GM19452 (cell line): ENCODE measurements around the gene CEP250.
A peak's percentile ranks its signal among the peaks of the same experiment; 100 is the strongest.
"Not testable (repeated sequence)": the region's sequence is repeated elsewhere in the genome, so short reads cannot be mapped to it uniquely, and the experiment has no call there.

Experiments used
- ATAC-seq: cut with Tn5 transposase; IDR thresholded peaks from one replicate; pipeline ENCODE4 v1.9.1; 2021; ENCODE audit not compliant: unreplicated experiment

Gene CEP250

GRCh38 chr20:35523298-35523888 lies 68.0 kb downstream of the CEP250 start:
- ATAC-seq, result no peak

- ATAC-seq, result no peak
These were observed 70.2 kb downstream of the CEP250 start for GRCh38 chr20:35525639-35526038.

- ATAC-seq, result no peak
These were observed 71.8 kb downstream of the CEP250 start for GRCh38 chr20:35527122-35527769.

GRCh38 chr20:35529552-35529951 lies 74.2 kb downstream of the CEP250 start, which contains the start of gene C20orf173:
TSS of gene C20orf173 (minus strand) at chr20:35529652. CDS start at chr20:35529373, 279 bp downstream.
- ATAC-seq, result no peak

GRCh38 chr20:35539756-35540212 lies 84.4 kb downstream of the CEP250 start:
- no peak for ATAC-seq

- no peak for ATAC-seq
These were observed 85.9 kb downstream of the CEP250 start for GRCh38 chr20:35541118-35541782.

- peak; percentile 90 for ATAC-seq
These were observed 86.6 kb downstream of the CEP250 start, which contains the start of gene ERGIC3 for GRCh38 chr20:35541783-35542662. TSS of gene ERGIC3 (plus strand) at chr20:35542078. CDS start at chr20:35542098, 20 bp downstream.

- ATAC-seq, result no peak
These were observed 87.6 kb downstream of the CEP250 start for GRCh38 chr20:35542990-35543389.

- ATAC-seq, result no peak
These were observed 89.0 kb downstream of the CEP250 start for GRCh38 chr20:35544436-35544835.

GRCh38 chr20:35544941-35545340 lies 89.5 kb downstream of the CEP250 start:
- ATAC-seq, result not testable (repeated sequence)

GRCh38 chr20:35546127-35546526 lies 90.7 kb downstream of the CEP250 start:
- ATAC-seq, result no peak

- no peak for ATAC-seq
These were observed 91.9 kb downstream of the CEP250 start for GRCh38 chr20:35547329-35547728.

GRCh38 chr20:35551503-35551902 lies 96.1 kb downstream of the CEP250 start:
- no peak for ATAC-seq

- no peak for ATAC-seq
These were observed 97.5 kb downstream of the CEP250 start for GRCh38 chr20:35552914-35553313.

GRCh38 chr20:35555461-35555860 lies 100.1 kb downstream of the CEP250 start:
- not testable (repeated sequence) for ATAC-seq

GRCh38 chr20:35555951-35556645 lies 100.7 kb downstream of the CEP250 start:
- ATAC-seq, result no peak

GRCh38 chr20:35556871-35557270 lies 101.5 kb downstream of the CEP250 start:
- ATAC-seq, result no peak

- no peak for ATAC-seq
These were observed 103.1 kb downstream of the CEP250 start for GRCh38 chr20:35558451-35558850.

GRCh38 chr20:35559042-35559693 lies 103.8 kb downstream of the CEP250 start:
- no peak for ATAC-seq

- ATAC-seq, result no peak
These were observed 104.7 kb downstream of the CEP250 start for GRCh38 chr20:35560105-35560511.
